ENCODE measurements around the gene GATD1. TPM values are rescaled to one million over a fixed set of nuclear protein-coding genes. Genes with fewer than 3 reads are reported as not detected.

GATD1 gene
- total and polyA plus RNA-seq, 2 experiments from 2014 or later: 39.3 to 51.0 TPM

GRCh38 chr11:766936-767210, 10.4 kb downstream of the GATD1 start (continued):
- TF ChIP-seq CTCF (conservative IDR thresholded peaks at IDR 0.05; ENCODE audit: low read depth in 2 of 2): no peak
- no peak for TF ChIP-seq NANOG (IDR thresholded peaks at IDR 0.05; ENCODE audit: borderline replicate concordance)
- no peak for TF ChIP-seq STAT1 (IDR thresholded peaks at IDR 0.05; ENCODE audit: unreplicated experiment)

- no peak for ATAC-seq
These were observed 11.0 kb downstream of the GATD1 start for GRCh38 chr11:766106-766935.

GRCh38 chr11:765802-766091, 11.5 kb downstream of the GATD1 start:
- Mint-ChIP-seq H3K27ac (no peak overlapping the region), H3K27me3 (ENCODE audit: insufficient read depth, low read depth, poor library complexity) (peaks cover 32% of the 10 kb centered on the region), H3K9me3 (no peaks in the 10 kb centered on the region), H3K36me3 (ENCODE audit: low read depth) (peaks cover 84% of the 10 kb centered on the region), H3K4me3 (no peak overlapping the region), H3K4me1 (peaks cover 10% of the 10 kb centered on the region)
- H3K36me3 ChIP-seq (ENCODE audit: insufficient read depth): peaks cover 31% of the 10 kb centered on the region
- ATAC-seq (no peak), DNase-seq (ENCODE audit: low spot score) (no peak)
- no peak overlapping the region for H3K4me2 ChIP-seq
- H4K20me1 ChIP-seq (replicated peaks; ENCODE audit: insufficient read depth): peaks cover 6% of the 10 kb centered on the region; the same call in 1 of the 2 replicates
- H3K27ac ChIP-seq (ENCODE audit: low read depth): peak overlapping the region; percentile 72; the same call in 1 of the 2 replicates
- no peaks in the 10 kb centered on the region for H3K27me3 ChIP-seq (ENCODE audit: insufficient read depth)
- no peaks in the 10 kb centered on the region for H3K79me2 ChIP-seq (replicated peaks; ENCODE audit: insufficient read depth)
- H3F3A ChIP-seq (replicated peaks; ENCODE audit: low read depth): peaks cover 57% of the 10 kb centered on the region
- H3K4me3 ChIP-seq: no peak overlapping the region
- H2AFZ ChIP-seq: no peak overlapping the region
- H3K4me1 ChIP-seq (ENCODE audit: insufficient read depth): peaks cover 8% of the 10 kb centered on the region
- H3K9me2 ChIP-seq (ENCODE audit: insufficient read depth): no peaks in the 10 kb centered on the region
- TF ChIP-seq EZH2phosphoT487 (IDR thresholded peaks at IDR 0.05; ENCODE audit: unreplicated experiment): no peak
- no peak for TF ChIP-seq REST (IDR thresholded peaks at IDR 0.05; ENCODE audit: unreplicated experiment)
- TF ChIP-seq POLR2AphosphoS5 (IDR thresholded peaks at IDR 0.05; ENCODE audit: low read depth): no peak
- no peak for TF ChIP-seq CREB1 (CRISPR knock-in tag; IDR thresholded peaks at IDR 0.05; ENCODE audit: low read depth)
- TF ChIP-seq NANOG (IDR thresholded peaks at IDR 0.05; ENCODE audit: borderline replicate concordance): no peak
- no peak for TF ChIP-seq EZH2 (IDR thresholded peaks at IDR 0.05; ENCODE audit: low read depth, unreplicated experiment)

More at GRCh38 chr11:766106-766935, 11.0 kb downstream of the GATD1 start:
- TF ChIP-seq POLR2AphosphoS5 (IDR thresholded peaks at IDR 0.05; ENCODE audit: low read depth) (no peak), NANOG (IDR thresholded peaks at IDR 0.05; ENCODE audit: borderline replicate concordance) (no peak)
- peaks cover 55% of the 10 kb centered on the region for H3F3A ChIP-seq (replicated peaks; ENCODE audit: low read depth)
- no peaks in the 10 kb centered on the region for H3K9me2 ChIP-seq (ENCODE audit: insufficient read depth)
- peak overlapping the region; percentile 72; the same call in 1 of the 2 replicates for H3K27ac ChIP-seq (ENCODE audit: low read depth)
- Mint-ChIP-seq H3K27ac (no peak overlapping the region), H3K36me3 (ENCODE audit: low read depth) (peaks cover 82% of the 10 kb centered on the region), H3K4me3 (no peak overlapping the region), H3K9me3 (no peaks in the 10 kb centered on the region), H3K4me1 (peaks cover 10% of the 10 kb centered on the region), H3K27me3 (ENCODE audit: insufficient read depth, low read depth, poor library complexity) (peaks cover 34% of the 10 kb centered on the region)
- no peak overlapping the region for H2AFZ ChIP-seq
- no peak overlapping the region for H3K4me2 ChIP-seq
- H4K20me1 ChIP-seq (replicated peaks; ENCODE audit: insufficient read depth): peaks cover 6% of the 10 kb centered on the region; the same call in 1 of the 2 replicates
- H3K4me3 ChIP-seq: no peak overlapping the region
- H3K4me1 ChIP-seq (ENCODE audit: insufficient read depth): peaks cover 8% of the 10 kb centered on the region
- no peak for DNase-seq (ENCODE audit: low spot score)
- H3K79me2 ChIP-seq (replicated peaks; ENCODE audit: insufficient read depth): no peaks in the 10 kb centered on the region
- H3K27me3 ChIP-seq (ENCODE audit: insufficient read depth): no peaks in the 10 kb centered on the region
- peaks cover 25% of the 10 kb centered on the region for H3K36me3 ChIP-seq (ENCODE audit: insufficient read depth)

Data from GM23338 (cell line).